Peyer's patch (tissue), 4 donors: ENCODE data around the gene ABCC12.

Experiments used
- POLR2A ChIP-seq, 2 donors: fragments of 450-650 bp; IDR thresholded peaks; one replicate each; pipeline ENCODE4 v1.5.1; 2017; ENCODE audit warnings: antibody characterized with exemption in 2 of 2, mild to moderate bottlenecking in 2 of 2, moderate library complexity in 2 of 2
- TF ChIP-seq, protein P1 (sequence below), 6 experiments: fragments of 450-650 bp in 4 of 6; fragments of 200-600 bp in 2 of 6; sonication (generic) in 1 of 6; IDR thresholded peaks; one replicate each; pipeline ENCODE4 v1.5.1; 2017 to 2019; ENCODE audit warnings: antibody characterized with exemption in 6 of 6, mild to moderate bottlenecking in 3 of 6, moderate library complexity in 1 of 6

DNA sequence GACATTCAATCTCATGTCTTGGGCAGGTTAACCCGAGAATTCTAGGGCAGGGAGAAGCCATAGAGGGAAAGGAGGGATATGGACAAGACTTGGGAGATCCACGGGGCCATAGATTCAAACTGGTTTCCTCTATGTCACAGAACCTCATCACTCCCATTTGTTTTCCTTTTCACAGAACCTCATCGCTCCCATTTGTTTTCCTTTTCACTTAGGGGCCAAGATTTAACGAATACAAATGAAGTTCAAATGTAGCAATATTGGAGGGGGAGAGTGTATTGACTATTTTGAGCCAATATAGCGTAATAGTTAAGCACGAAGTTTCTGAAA lies 49.0 kb upstream of the ABCC12 start:
- TF ChIP-seq, protein P1, sequence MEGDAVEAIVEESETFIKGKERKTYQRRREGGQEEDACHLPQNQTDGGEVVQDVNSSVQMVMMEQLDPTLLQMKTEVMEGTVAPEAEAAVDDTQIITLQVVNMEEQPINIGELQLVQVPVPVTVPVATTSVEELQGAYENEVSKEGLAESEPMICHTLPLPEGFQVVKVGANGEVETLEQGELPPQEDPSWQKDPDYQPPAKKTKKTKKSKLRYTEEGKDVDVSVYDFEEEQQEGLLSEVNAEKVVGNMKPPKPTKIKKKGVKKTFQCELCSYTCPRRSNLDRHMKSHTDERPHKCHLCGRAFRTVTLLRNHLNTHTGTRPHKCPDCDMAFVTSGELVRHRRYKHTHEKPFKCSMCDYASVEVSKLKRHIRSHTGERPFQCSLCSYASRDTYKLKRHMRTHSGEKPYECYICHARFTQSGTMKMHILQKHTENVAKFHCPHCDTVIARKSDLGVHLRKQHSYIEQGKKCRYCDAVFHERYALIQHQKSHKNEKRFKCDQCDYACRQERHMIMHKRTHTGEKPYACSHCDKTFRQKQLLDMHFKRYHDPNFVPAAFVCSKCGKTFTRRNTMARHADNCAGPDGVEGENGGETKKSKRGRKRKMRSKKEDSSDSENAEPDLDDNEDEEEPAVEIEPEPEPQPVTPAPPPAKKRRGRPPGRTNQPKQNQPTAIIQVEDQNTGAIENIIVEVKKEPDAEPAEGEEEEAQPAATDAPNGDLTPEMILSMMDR (IDR thresholded peaks at IDR 0.05): no peak
- no peak for TF ChIP-seq POLR2A (IDR thresholded peaks at IDR 0.05)
